ENCODE data around the gene SUGCT. TPM values are rescaled to one million over a fixed set of nuclear protein-coding genes. Genes with fewer than 3 reads are reported as not detected.
"Not testable (repeated sequence)": the region's sequence is repeated elsewhere in the genome, so short reads cannot be mapped to it uniquely, and the experiment has no call there.

SUGCT gene
- total and polyA plus RNA-seq, 10 donors: 1.4 to 13.6 (median 2.5) TPM

GRCh38 chr7:40412323-40412722 is 277.5 kb downstream of the SUGCT start:
- TF ChIP-seq POLR2A (IDR thresholded peaks at IDR 0.05): no peak
- no peak for TF ChIP-seq CTCF (IDR thresholded peaks at IDR 0.05 in 8 of 11, conservative IDR thresholded peaks at IDR 0.05 in 3 of 11)
- no peak for TF ChIP-seq POLR2AphosphoS5 (IDR thresholded peaks at IDR 0.05)
- Histone ChIP-seq H3K4me3 (no peak overlapping the region), H3K27me3 (replicated peaks in 1 of 7) (no peaks in the 10 kb centered on the region), H3K4me1 (no peaks in the 10 kb centered on the region), H3K9me3 (peaks cover 0 to 5% (median 0%) of the 10 kb centered on the region in 8 donors), H3K27ac (no peak overlapping the region), H3K36me3 (no peaks in the 10 kb centered on the region)
- intact Hi-C loops (cut with DNase I; ENCODE audit: low total_unique reads): no loop called here
- no peak for DNase-seq
- 91 to 97% (median 96%) methylated on average over 2 of the region's 2 CpGs for WGBS, 5 donors

GRCh38 chr7:40414704-40415103 is 279.9 kb downstream of the SUGCT start:
- H3K9me3 ChIP-seq; intact Hi-C loops (cut with DNase I; ENCODE audit: low total_unique reads); DNase-seq; H3K27me3 ChIP-seq (replicated peaks in 1 of 7); H3K4me1 ChIP-seq; H3K4me3 ChIP-seq; H3K36me3 ChIP-seq; H3K27ac ChIP-seq: not testable (repeated sequence)
- 88 to 97% (median 90%) methylated on average over 9 of the region's 9 CpGs for WGBS, 5 donors

GRCh38 chr7:40418448-40418847 is 283.6 kb downstream of the SUGCT start:
- Histone ChIP-seq H3K9me3 (no peaks in the 10 kb centered on the region), H3K36me3 (no peaks in the 10 kb centered on the region), H3K4me3 (no peak overlapping the region), H3K27me3 (replicated peaks in 1 of 7) (no peaks in the 10 kb centered on the region), H3K4me1 (no peaks in the 10 kb centered on the region), H3K27ac (no peak overlapping the region)
- intact Hi-C loops (cut with DNase I; ENCODE audit: low total_unique reads): no loop called here
- no peak for DNase-seq
- TF ChIP-seq POLR2A (IDR thresholded peaks at IDR 0.05) (no peak), CTCF (IDR thresholded peaks at IDR 0.05 in 8 of 11, conservative IDR thresholded peaks at IDR 0.05 in 3 of 11) (no peak), POLR2AphosphoS5 (IDR thresholded peaks at IDR 0.05) (no peak)
- 50 to 91% (median 83%) methylated on average over 1 of the region's 1 CpG for WGBS, 5 donors

GRCh38 chr7:40418983-40419382 is 284.2 kb downstream of the SUGCT start:
- intact Hi-C loops (cut with DNase I; ENCODE audit: low total_unique reads): no loop called here
- DNase-seq: no peak
- no peaks in the 10 kb centered on the region for H3K36me3 ChIP-seq
- WGBS, 5 donors: 88 to 94% (median 90%) methylated on average over 3 of the region's 3 CpGs
- H3K27ac ChIP-seq: no peak overlapping the region
- TF ChIP-seq CTCF (IDR thresholded peaks at IDR 0.05 in 8 of 11, conservative IDR thresholded peaks at IDR 0.05 in 3 of 11) (no peak), POLR2A (IDR thresholded peaks at IDR 0.05) (no peak)
- H3K27me3 ChIP-seq (replicated peaks in 1 of 7): no peaks in the 10 kb centered on the region
- H3K9me3 ChIP-seq: no peaks in the 10 kb centered on the region
- H3K4me3 ChIP-seq: no peak overlapping the region
- no peaks in the 10 kb centered on the region for H3K4me1 ChIP-seq

GRCh38 chr7:40419806-40420205 is 285.0 kb downstream of the SUGCT start:
- Histone ChIP-seq H3K27me3 (replicated peaks in 1 of 7) (no peaks in the 10 kb centered on the region), H3K4me3 (no peak overlapping the region), H3K27ac (no peak overlapping the region), H3K4me1 (no peaks in the 10 kb centered on the region), H3K9me3 (no peaks in the 10 kb centered on the region), H3K36me3 (no peaks in the 10 kb centered on the region)
- TF ChIP-seq POLR2A (IDR thresholded peaks at IDR 0.05): no peak
- no peak for TF ChIP-seq CTCF (IDR thresholded peaks at IDR 0.05 in 8 of 11, conservative IDR thresholded peaks at IDR 0.05 in 3 of 11)
- TF ChIP-seq POLR2AphosphoS5 (IDR thresholded peaks at IDR 0.05): no peak
- intact Hi-C loops (cut with DNase I; ENCODE audit: low total_unique reads): no loop called here
- DNase-seq: no peak
- WGBS, 5 donors: 0% methylated on average over 1 of the region's 1 CpG; no CpG with 5 or more reads in 1 of the 5 donors
